ENCODE measurements around the gene CFAP20DC.

- TF ChIP-seq, protein P1, sequence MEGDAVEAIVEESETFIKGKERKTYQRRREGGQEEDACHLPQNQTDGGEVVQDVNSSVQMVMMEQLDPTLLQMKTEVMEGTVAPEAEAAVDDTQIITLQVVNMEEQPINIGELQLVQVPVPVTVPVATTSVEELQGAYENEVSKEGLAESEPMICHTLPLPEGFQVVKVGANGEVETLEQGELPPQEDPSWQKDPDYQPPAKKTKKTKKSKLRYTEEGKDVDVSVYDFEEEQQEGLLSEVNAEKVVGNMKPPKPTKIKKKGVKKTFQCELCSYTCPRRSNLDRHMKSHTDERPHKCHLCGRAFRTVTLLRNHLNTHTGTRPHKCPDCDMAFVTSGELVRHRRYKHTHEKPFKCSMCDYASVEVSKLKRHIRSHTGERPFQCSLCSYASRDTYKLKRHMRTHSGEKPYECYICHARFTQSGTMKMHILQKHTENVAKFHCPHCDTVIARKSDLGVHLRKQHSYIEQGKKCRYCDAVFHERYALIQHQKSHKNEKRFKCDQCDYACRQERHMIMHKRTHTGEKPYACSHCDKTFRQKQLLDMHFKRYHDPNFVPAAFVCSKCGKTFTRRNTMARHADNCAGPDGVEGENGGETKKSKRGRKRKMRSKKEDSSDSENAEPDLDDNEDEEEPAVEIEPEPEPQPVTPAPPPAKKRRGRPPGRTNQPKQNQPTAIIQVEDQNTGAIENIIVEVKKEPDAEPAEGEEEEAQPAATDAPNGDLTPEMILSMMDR (IDR thresholded peaks at IDR 0.05 in 2 of 3, conservative IDR thresholded peaks at IDR 0.05 in 1 of 3; ENCODE audit: control insufficient read depth in 2 of 3, extremely low read depth in 1 of 3, insufficient read depth in 1 of 3, low read depth in 3 of 3, low read length in 3 of 3) = no peak
- TF ChIP-seq, protein P2, sequence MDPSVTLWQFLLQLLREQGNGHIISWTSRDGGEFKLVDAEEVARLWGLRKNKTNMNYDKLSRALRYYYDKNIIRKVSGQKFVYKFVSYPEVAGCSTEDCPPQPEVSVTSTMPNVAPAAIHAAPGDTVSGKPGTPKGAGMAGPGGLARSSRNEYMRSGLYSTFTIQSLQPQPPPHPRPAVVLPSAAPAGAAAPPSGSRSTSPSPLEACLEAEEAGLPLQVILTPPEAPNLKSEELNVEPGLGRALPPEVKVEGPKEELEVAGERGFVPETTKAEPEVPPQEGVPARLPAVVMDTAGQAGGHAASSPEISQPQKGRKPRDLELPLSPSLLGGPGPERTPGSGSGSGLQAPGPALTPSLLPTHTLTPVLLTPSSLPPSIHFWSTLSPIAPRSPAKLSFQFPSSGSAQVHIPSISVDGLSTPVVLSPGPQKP (IDR thresholded peaks at IDR 0.05; ENCODE audit: low read depth, low read length) = no peak
- no peak for TF ChIP-seq RAD21 (IDR thresholded peaks at IDR 0.05; ENCODE audit: insufficient read depth, low read depth, low read length)
- no peak for TF ChIP-seq FOXK2 (IDR thresholded peaks at IDR 0.05)
- no peak for TF ChIP-seq KAT2A (conservative IDR thresholded peaks at IDR 0.05; ENCODE audit: control insufficient read depth, low read depth, low read length)
- TF ChIP-seq EZH2 (IDR thresholded peaks at IDR 0.05; ENCODE audit: borderline replicate concordance, control insufficient read depth, low read depth, low read length) = no peak
- no peak for TF ChIP-seq ZSCAN29 (IDR thresholded peaks at IDR 0.05)
- no peak for TF ChIP-seq SUZ12 (IDR thresholded peaks at IDR 0.05; ENCODE audit: unreplicated experiment)
Observed at GRCh38 chr3:58749948-58750347, 299.9 kb downstream of the CFAP20DC start.
